ENCODE results near the gene POU6F2. TPM values are rescaled to one million over a fixed set of nuclear protein-coding genes. Genes with fewer than 3 reads are reported as not detected.

Gene POU6F2
- total and polyA plus RNA-seq, 2 experiments from 2014 or later, result 7.2 to 7.3 TPM

DNA sequence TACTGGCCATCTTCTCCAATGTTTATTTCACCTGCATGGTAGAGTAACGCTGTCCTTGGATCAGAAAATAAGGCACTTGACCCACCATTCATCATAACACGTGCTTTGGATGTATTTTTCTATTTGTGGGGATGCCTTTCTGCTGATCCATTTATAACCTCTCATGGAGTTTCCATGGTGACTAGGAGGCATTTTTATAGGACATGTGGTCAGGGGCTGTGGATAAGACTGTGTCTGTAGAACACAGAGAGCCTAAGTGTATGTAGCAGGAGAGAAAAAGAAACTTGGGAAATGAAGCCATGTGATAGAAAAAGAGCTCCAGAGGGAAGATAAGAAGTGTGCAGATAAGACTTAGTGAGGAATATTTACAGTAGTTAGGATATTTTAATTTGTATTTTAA is 184.2 kb downstream of the POU6F2 start:
- H3F3A ChIP-seq (replicated peaks; ENCODE audit: low read depth), result no peaks in the 10 kb centered on the region
- DNase-seq (ENCODE audit: low spot score) (no peak), ATAC-seq (no peak)
- H3K4me2 ChIP-seq, result no peak overlapping the region
- H3K9me2 ChIP-seq (ENCODE audit: insufficient read depth), result no peaks in the 10 kb centered on the region; the same call in 1 of the 2 replicates
- no peak overlapping the region for H2AFZ ChIP-seq
- H3K79me2 ChIP-seq (replicated peaks; ENCODE audit: insufficient read depth), result no peaks in the 10 kb centered on the region
- no peak overlapping the region for H3K27ac ChIP-seq (ENCODE audit: low read depth)
- no peaks in the 10 kb centered on the region for H3K27me3 Mint-ChIP-seq (ENCODE audit: insufficient read depth, low read depth, poor library complexity)
- no peaks in the 10 kb centered on the region for H3K36me3 ChIP-seq (ENCODE audit: insufficient read depth)
- H3K27ac Mint-ChIP-seq, result no peak overlapping the region
- H3K4me3 Mint-ChIP-seq, result no peak overlapping the region
- no peak overlapping the region for H3K4me3 ChIP-seq
- H3K9me3 Mint-ChIP-seq, result no peaks in the 10 kb centered on the region
- no peaks in the 10 kb centered on the region for H3K4me1 Mint-ChIP-seq
- H3K36me3 Mint-ChIP-seq (ENCODE audit: low read depth), result no peaks in the 10 kb centered on the region
- TF ChIP-seq ZNF114 (CRISPR knock-in tag; IDR thresholded peaks at IDR 0.05), result no peak
- no peak for TF ChIP-seq ZNF331 (CRISPR knock-in tag; IDR thresholded peaks at IDR 0.05; ENCODE audit: low read depth)
- TF ChIP-seq JUNB (IDR thresholded peaks at IDR 0.05; ENCODE audit: unreplicated experiment), result no peak
- TF ChIP-seq STAT1 (IDR thresholded peaks at IDR 0.05; ENCODE audit: unreplicated experiment), result no peak
- TF ChIP-seq CREB1 (CRISPR knock-in tag; IDR thresholded peaks at IDR 0.05; ENCODE audit: low read depth), result no peak
- TF ChIP-seq, protein P1, sequence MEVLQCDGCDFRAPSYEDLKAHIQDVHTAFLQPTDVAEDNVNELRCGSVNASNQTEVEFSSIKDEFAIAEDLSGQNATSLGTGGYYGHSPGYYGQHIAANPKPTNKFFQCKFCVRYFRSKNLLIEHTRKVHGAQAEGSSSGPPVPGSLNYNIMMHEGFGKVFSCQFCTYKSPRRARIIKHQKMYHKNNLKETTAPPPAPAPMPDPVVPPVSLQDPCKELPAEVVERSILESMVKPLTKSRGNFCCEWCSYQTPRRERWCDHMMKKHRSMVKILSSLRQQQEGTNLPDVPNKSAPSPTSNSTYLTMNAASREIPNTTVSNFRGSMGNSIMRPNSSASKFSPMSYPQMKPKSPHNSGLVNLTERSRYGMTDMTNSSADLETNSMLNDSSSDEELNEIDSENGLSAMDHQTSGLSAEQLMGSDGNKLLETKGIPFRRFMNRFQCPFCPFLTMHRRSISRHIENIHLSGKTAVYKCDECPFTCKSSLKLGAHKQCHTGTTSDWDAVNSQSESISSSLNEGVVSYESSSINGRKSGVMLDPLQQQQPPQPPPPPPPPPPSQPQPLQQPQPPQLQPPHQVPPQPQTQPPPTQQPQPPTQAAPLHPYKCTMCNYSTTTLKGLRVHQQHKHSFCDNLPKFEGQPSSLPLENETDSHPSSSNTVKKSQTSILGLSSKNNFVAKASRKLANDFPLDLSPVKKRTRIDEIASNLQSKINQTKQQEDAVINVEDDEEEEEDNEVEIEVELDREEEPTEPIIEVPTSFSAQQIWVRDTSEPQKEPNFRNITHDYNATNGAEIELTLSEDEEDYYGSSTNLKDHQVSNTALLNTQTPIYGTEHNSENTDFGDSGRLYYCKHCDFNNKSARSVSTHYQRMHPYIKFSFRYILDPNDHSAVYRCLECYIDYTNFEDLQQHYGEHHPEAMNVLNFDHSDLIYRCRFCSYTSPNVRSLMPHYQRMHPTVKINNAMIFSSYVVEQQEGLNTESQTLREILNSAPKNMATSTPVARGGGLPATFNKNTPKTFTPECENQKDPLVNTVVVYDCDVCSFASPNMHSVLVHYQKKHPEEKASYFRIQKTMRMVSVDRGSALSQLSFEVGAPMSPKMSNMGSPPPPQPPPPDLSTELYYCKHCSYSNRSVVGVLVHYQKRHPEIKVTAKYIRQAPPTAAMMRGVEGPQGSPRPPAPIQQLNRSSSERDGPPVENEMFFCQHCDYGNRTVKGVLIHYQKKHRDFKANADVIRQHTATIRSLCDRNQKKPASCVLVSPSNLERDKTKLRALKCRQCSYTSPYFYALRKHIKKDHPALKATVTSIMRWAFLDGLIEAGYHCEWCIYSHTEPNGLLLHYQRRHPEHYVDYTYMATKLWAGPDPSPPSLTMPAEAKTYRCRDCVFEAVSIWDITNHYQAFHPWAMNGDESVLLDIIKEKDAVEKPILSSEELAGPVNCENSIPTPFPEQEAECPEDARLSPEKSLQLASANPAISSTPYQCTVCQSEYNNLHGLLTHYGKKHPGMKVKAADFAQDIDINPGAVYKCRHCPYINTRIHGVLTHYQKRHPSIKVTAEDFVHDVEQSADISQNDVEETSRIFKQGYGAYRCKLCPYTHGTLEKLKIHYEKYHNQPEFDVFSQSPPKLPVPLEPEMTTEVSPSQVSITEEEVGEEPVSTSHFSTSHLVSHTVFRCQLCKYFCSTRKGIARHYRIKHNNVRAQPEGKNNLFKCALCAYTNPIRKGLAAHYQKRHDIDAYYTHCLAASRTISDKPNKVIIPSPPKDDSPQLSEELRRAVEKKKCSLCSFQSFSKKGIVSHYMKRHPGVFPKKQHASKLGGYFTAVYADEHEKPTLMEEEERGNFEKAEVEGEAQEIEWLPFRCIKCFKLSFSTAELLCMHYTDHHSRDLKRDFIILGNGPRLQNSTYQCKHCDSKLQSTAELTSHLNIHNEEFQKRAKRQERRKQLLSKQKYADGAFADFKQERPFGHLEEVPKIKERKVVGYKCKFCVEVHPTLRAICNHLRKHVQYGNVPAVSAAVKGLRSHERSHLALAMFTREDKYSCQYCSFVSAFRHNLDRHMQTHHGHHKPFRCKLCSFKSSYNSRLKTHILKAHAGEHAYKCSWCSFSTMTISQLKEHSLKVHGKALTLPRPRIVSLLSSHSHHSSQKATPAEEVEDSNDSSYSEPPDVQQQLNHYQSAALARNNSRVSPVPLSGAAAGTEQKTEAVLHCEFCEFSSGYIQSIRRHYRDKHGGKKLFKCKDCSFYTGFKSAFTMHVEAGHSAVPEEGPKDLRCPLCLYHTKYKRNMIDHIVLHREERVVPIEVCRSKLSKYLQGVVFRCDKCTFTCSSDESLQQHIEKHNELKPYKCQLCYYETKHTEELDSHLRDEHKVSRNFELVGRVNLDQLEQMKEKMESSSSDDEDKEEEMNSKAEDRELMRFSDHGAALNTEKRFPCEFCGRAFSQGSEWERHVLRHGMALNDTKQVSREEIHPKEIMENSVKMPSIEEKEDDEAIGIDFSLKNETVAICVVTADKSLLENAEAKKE (CRISPR knock-in tag; IDR thresholded peaks at IDR 0.05), result no peak
- TF ChIP-seq EZH2 (IDR thresholded peaks at IDR 0.05; ENCODE audit: low read depth, unreplicated experiment), result no peak
- no peak for TF ChIP-seq EZH2phosphoT487 (IDR thresholded peaks at IDR 0.05; ENCODE audit: unreplicated experiment)
- TF ChIP-seq, protein P2, sequence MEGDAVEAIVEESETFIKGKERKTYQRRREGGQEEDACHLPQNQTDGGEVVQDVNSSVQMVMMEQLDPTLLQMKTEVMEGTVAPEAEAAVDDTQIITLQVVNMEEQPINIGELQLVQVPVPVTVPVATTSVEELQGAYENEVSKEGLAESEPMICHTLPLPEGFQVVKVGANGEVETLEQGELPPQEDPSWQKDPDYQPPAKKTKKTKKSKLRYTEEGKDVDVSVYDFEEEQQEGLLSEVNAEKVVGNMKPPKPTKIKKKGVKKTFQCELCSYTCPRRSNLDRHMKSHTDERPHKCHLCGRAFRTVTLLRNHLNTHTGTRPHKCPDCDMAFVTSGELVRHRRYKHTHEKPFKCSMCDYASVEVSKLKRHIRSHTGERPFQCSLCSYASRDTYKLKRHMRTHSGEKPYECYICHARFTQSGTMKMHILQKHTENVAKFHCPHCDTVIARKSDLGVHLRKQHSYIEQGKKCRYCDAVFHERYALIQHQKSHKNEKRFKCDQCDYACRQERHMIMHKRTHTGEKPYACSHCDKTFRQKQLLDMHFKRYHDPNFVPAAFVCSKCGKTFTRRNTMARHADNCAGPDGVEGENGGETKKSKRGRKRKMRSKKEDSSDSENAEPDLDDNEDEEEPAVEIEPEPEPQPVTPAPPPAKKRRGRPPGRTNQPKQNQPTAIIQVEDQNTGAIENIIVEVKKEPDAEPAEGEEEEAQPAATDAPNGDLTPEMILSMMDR (conservative IDR thresholded peaks at IDR 0.05; ENCODE audit: low read depth in 2 of 2), result no peak
- TF ChIP-seq, protein P3, sequence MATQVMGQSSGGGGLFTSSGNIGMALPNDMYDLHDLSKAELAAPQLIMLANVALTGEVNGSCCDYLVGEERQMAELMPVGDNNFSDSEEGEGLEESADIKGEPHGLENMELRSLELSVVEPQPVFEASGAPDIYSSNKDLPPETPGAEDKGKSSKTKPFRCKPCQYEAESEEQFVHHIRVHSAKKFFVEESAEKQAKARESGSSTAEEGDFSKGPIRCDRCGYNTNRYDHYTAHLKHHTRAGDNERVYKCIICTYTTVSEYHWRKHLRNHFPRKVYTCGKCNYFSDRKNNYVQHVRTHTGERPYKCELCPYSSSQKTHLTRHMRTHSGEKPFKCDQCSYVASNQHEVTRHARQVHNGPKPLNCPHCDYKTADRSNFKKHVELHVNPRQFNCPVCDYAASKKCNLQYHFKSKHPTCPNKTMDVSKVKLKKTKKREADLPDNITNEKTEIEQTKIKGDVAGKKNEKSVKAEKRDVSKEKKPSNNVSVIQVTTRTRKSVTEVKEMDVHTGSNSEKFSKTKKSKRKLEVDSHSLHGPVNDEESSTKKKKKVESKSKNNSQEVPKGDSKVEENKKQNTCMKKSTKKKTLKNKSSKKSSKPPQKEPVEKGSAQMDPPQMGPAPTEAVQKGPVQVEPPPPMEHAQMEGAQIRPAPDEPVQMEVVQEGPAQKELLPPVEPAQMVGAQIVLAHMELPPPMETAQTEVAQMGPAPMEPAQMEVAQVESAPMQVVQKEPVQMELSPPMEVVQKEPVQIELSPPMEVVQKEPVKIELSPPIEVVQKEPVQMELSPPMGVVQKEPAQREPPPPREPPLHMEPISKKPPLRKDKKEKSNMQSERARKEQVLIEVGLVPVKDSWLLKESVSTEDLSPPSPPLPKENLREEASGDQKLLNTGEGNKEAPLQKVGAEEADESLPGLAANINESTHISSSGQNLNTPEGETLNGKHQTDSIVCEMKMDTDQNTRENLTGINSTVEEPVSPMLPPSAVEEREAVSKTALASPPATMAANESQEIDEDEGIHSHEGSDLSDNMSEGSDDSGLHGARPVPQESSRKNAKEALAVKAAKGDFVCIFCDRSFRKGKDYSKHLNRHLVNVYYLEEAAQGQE (IDR thresholded peaks at IDR 0.05; ENCODE audit: unreplicated experiment), result no peak
- TF ChIP-seq, protein P4, sequence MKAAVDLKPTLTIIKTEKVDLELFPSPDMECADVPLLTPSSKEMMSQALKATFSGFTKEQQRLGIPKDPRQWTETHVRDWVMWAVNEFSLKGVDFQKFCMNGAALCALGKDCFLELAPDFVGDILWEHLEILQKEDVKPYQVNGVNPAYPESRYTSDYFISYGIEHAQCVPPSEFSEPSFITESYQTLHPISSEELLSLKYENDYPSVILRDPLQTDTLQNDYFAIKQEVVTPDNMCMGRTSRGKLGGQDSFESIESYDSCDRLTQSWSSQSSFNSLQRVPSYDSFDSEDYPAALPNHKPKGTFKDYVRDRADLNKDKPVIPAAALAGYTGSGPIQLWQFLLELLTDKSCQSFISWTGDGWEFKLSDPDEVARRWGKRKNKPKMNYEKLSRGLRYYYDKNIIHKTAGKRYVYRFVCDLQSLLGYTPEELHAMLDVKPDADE (IDR thresholded peaks at IDR 0.05), result no peak
- TF ChIP-seq POLR2AphosphoS5 (IDR thresholded peaks at IDR 0.05; ENCODE audit: low read depth), result no peak
- no peak for TF ChIP-seq NANOG (IDR thresholded peaks at IDR 0.05; ENCODE audit: borderline replicate concordance)
- no peaks in the 10 kb centered on the region for H3K4me1 ChIP-seq (ENCODE audit: insufficient read depth)
- H3K27me3 ChIP-seq (ENCODE audit: insufficient read depth), result no peaks in the 10 kb centered on the region
- H4K20me1 ChIP-seq (replicated peaks; ENCODE audit: insufficient read depth), result no peaks in the 10 kb centered on the region

Data from GM23338 (cell line).